LHCN-M2 (cell line): Measurements from ENCODE around the gene MSI2. TPM values are rescaled to one million over a fixed set of nuclear protein-coding genes. Genes with fewer than 3 reads are reported as not detected.

Experiments
- DNase-seq: peaks from one replicate; pipeline ENCODE4 v3.0.0-alpha.2; 2012; ENCODE audit warnings: low read depth
- total RNA-seq: library from RNA; depleted of rRNA; stranded (reverse); fragments of >200 nt; gene quantifications from 2 replicates; pipeline ENCODE4 v1.2.3, GENCODE V29; 2014

MSI2 gene
- total RNA-seq, 1 experiment from 2014 or later = 120 TPM

- no peak for DNase-seq
Measured at GRCh38 chr17:57675427-57676387, 419.4 kb downstream of the MSI2 start.

GRCh38 chr17:57676543-57676942 lies 420.2 kb downstream of the MSI2 start:
- DNase-seq = no peak

- DNase-seq = no peak
Measured at GRCh38 chr17:57677301-57677700, 421.0 kb downstream of the MSI2 start.

- DNase-seq = no peak
Measured at GRCh38 chr17:57677858-57678257, 421.5 kb downstream of the MSI2 start.

- DNase-seq = no peak
Measured at GRCh38 chr17:57678393-57678792, 422.1 kb downstream of the MSI2 start.

GRCh38 chr17:57679356-57679755 lies 423.0 kb downstream of the MSI2 start:
- no peak for DNase-seq

- DNase-seq = no peak
Measured at GRCh38 chr17:57679906-57680695, 423.8 kb downstream of the MSI2 start.

GRCh38 chr17:57682701-57683100 lies 426.4 kb downstream of the MSI2 start:
- no peak for DNase-seq

GRCh38 chr17:57684711-57685498 lies 428.6 kb downstream of the MSI2 start:
- no peak for DNase-seq

- no peak for DNase-seq
Measured at GRCh38 chr17:57685499-57686132, 429.3 kb downstream of the MSI2 start.

GRCh38 chr17:57687642-57688041 lies 431.3 kb downstream of the MSI2 start:
- no peak for DNase-seq

GRCh38 chr17:57689254-57689653 lies 432.9 kb downstream of the MSI2 start:
- DNase-seq = peak; percentile 9

- DNase-seq = no peak
Measured at GRCh38 chr17:57691939-57692338, 435.6 kb downstream of the MSI2 start.

GRCh38 chr17:57692770-57693169 lies 436.4 kb downstream of the MSI2 start:
- no peak for DNase-seq

GRCh38 chr17:57694051-57694450 lies 437.7 kb downstream of the MSI2 start:
- no peak for DNase-seq

GRCh38 chr17:57696050-57696449 lies 439.7 kb downstream of the MSI2 start:
- no peak for DNase-seq

GRCh38 chr17:57697197-57697596 lies 440.9 kb downstream of the MSI2 start:
- no peak for DNase-seq

GRCh38 chr17:57697891-57698711 lies 441.8 kb downstream of the MSI2 start:
- DNase-seq = no peak

- no peak for DNase-seq
Measured at GRCh38 chr17:57699751-57700219, 443.5 kb downstream of the MSI2 start.

GRCh38 chr17:57701124-57701523 lies 444.8 kb downstream of the MSI2 start:
- DNase-seq = no peak
